Measurements from ENCODE around the gene PARP6. TPM values are rescaled to one million over a fixed set of nuclear protein-coding genes. Genes with fewer than 3 reads are reported as not detected.

PARP6 gene
- total RNA-seq, 1 experiment from 2014 or later: 20.6 TPM

- no peak for DNase-seq (ENCODE audit: low read depth)
These were observed 71.7 kb downstream of the PARP6 start for GRCh38 chr15:72200395-72201237.

GRCh38 chr15:72199721-72200212 is 72.6 kb downstream of the PARP6 start:
- DNase-seq (ENCODE audit: low read depth): peak; percentile 78

DNA sequence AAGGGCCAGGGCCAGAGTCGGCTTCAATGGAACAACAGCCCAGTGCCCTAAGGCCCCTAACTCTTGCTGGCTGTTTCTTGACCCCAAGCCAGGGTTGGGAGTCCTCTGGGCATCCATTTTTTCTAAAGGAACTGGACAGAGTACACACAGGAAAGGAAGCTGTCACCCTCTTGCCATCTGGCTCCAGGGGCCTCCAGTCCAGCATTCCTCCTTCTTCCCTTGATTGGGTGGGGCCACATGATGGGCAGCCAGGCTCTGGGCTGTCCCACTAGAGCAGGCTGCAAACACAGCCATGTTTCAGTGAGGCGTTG is 73.2 kb downstream of the PARP6 start:
- no peak for DNase-seq (ENCODE audit: low read depth)

DNA sequence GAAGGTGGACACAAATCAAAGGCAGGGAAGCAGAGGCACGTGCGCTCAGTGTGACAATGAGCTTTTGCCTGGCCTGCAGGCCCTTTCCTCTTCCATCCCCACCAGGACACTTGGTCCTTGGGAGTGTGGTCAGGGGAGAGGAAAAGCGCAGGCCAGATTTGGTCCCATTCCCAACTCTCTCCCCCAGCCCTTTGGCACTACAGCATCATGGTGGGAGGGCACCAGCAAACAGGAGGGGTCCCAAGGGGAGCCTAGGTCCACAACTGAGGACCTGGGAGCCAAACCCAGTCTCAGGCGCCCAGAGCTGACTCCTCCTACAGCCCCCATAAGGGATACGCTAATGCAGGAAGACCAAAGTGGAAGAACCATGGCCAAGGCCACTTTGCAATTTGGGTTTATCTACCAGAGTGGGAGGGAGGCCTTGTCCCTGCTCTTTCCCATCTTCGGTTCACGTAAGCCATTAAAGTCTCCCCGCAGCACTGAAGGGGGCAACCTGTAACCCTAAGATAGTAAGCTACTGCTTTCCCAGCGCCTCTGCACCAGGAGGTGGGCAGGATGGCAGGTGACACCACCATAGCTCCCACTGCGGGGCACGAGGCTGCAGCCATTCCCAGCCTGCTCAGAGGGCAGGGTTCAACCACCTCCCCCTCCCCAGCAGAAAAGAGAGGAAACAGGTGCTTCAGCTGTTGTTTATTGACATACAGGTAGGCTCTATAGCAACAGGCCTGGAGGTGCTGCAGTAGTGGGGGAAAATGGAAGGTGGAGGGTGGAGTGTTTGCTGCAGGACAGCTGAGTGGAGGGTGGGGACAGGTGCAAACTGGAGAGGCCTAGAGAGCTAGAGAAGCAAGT is 73.8 kb downstream of the PARP6 start:
- DNase-seq (ENCODE audit: low read depth): no peak

DNA sequence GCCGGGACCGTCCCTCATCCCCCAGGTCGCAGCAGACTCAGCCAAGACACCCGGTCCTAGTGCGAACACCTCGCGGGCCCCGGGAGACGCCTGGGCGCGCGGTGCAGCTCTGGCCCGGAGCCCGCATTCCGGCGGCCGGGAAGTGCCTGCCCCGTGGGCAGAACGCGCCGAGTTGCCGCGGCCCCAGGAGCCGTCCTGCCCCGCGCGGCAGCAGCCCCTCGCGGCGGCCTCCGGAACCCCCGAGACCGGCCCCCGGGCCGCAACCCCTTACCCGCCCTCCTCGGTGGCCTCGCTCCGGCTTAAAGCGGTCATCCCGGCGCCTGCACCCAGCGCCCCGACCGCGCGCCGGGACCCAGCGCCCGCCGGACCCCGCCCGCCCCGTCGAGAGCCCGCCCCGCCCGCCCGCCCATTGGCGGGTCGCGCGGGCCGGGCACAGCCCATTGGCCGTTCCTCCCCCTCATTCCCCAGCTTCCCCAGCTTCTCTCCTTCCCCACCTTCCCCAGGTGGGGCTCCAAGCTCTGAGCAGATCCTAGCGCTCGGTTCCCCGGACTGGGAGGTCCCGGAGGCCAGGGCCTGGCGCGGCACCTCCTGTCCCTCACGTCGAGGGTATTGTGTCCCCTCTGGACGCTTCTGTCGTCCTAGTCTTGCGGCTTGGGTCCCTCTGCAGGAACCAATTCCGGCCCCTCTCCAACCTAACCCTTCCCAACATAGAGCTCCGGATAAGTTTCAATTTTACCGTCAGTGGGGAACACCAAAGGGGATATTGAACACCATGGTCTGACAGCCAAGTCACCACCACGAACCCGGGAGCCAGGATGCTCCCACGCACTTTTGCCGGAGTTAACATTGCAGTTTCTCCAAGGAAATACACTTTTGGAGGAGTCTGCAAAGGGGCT is 74.6 kb downstream of the PARP6 start, which contains the start of gene GRAMD2A:
Gene GRAMD2A (minus strand): TSS at position 328 of the 896 bp plus-strand sequence.
- peak; percentile 73 for DNase-seq (ENCODE audit: low read depth)

GRCh38 chr15:72197041-72197459 is 75.3 kb downstream of the PARP6 start:
- no peak for DNase-seq (ENCODE audit: low read depth)

- DNase-seq (ENCODE audit: low read depth): no peak
These were observed 75.8 kb downstream of the PARP6 start for GRCh38 chr15:72196409-72197040.

- DNase-seq (ENCODE audit: low read depth): no peak
These were observed 77.2 kb downstream of the PARP6 start for GRCh38 chr15:72195101-72195511.

DNA sequence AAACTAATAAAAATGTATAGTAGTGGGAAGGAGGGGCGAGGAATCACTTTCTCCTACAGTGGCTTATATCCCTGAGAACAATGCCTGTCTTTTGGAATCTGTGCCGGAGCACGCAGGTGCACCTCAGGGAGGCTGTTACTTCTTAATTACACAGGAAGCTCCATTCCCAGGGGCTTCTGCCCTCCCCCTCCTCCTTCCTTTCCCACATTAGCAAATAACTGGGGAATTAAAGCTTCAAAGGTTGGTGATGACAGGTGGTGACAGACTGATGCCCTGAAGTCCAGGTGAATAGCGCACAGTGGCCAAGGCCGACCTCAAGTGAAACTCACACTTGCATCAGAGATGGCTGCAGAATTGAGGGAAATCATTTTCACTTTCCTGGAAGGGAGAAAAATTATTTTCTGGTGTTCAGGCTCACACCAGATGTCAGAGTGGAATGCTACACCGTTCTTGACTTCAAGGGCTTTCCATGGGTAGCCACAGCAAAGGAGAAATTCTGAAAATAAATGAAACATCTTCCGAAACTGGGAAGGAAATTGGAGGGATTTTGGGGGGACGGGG is 78.4 kb downstream of the PARP6 start:
- no peak for DNase-seq (ENCODE audit: low read depth)

DNA sequence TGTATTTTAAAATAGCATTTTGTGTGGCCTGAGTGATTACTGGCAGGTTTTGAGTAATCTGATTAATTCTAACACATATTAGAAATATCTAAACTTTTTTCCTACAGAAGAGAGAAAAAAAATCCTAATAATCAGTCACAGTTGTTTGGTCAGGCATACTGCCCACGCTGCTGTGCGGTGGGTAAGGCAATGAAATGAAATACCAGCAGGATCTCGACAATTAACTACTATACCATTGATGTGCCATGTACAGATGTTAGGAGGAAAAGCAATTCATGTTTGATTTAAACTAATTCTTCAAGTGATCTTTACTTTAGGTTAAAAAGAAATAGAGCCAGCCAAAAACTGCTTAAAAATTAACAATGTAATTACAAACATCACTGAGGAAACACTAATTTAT is 79.9 kb downstream of the PARP6 start:
- no peak for DNase-seq (ENCODE audit: low read depth)

Other genes with a start within 250 kb of the PARP6 start
- gene MYO9A, start 154.4 kb downstream of the PARP6 start, total RNA-seq (2014; rRNA removed; shearing (Covaris generic)): 6.7 and 14.0 TPM in 2 replicates
- gene SENP8, start 154.2 kb downstream of the PARP6 start, total RNA-seq (2014; rRNA removed; shearing (Covaris generic)): 0.24 and 1.7 TPM in 2 replicates
- 0.77 TPM in 1 of 2 replicates, not detected in the other for gene GRAMD2A, start 74.8 kb downstream of the PARP6 start, total RNA-seq (2014; rRNA removed; shearing (Covaris generic))
- gene PKM, start 41.4 kb downstream of the PARP6 start, total RNA-seq (2014; rRNA removed; shearing (Covaris generic)): 1,722 and 1,777 TPM in 2 replicates
- gene CELF6, start 47.6 kb upstream of the PARP6 start, total RNA-seq (2014; rRNA removed; shearing (Covaris generic)): 0.40 and 0.57 TPM in 2 replicates
- gene HEXA, start 103.5 kb upstream of the PARP6 start, total RNA-seq (2014; rRNA removed; shearing (Covaris generic)): 46.7 and 49.1 TPM in 2 replicates
- not detected in 2 replicates for gene TMEM202, start 125.8 kb upstream of the PARP6 start, total RNA-seq (2014; rRNA removed; shearing (Covaris generic))
- gene ARIH1, start 201.8 kb upstream of the PARP6 start, total RNA-seq (2014; rRNA removed; shearing (Covaris generic)): 22.7 and 28.5 TPM in 2 replicates

Data from Daoy (cell line).